Measurements from ENCODE around the gene ABCA7. TPM values are rescaled to one million over a fixed set of nuclear protein-coding genes. Genes with fewer than 3 reads are reported as not detected.

Gene ABCA7
- total and polyA plus RNA-seq, 2 of the 13 experiments (the other 11 are each of a cell fraction or from before 2014, with no cell fraction given): 4.4 to 32.4 TPM

GRCh38 chr19:1064661-1065605, 25.0 kb downstream of the ABCA7 start (continued):
- TF ChIP-seq TFDP2 (CRISPR knock-in tag; IDR thresholded peaks at IDR 0.05) (peak; percentile 70; the same call in 1 of the 2 replicates), TRIM22 (IDR thresholded peaks at IDR 0.05) (no peak), XRCC5 (optimal IDR thresholded peaks at IDR 0.05; ENCODE audit: low read length) (peak; percentile 12), ZNF224 (CRISPR knock-in tag; IDR thresholded peaks at IDR 0.05) (no peak), ZBTB43 (CRISPR knock-in tag; conservative IDR thresholded peaks at IDR 0.05) (peak; percentile 48; the same call in 1 of the 2 replicates), ZMYM4 (CRISPR knock-in tag; IDR thresholded peaks at IDR 0.05) (peak; percentile 29; the same call in 1 of the 2 replicates), JUND (CRISPR knock-in tag; IDR thresholded peaks at IDR 0.05) (no peak), ZNF782 (CRISPR knock-in tag; IDR thresholded peaks at IDR 0.05; ENCODE audit: borderline replicate concordance) (no peak), ZMYM3 (CRISPR knock-in tag; IDR thresholded peaks at IDR 0.05) (no peak), GATAD1 (CRISPR knock-in tag; IDR thresholded peaks at IDR 0.05) (no peak), ZNF513 (CRISPR knock-in tag; conservative IDR thresholded peaks at IDR 0.05) (no peak), CENPT (CRISPR knock-in tag; IDR thresholded peaks at IDR 0.05; ENCODE audit: low read depth) (peak; percentile 87; the same call in 1 of the 2 replicates), THAP7 (CRISPR knock-in tag; IDR thresholded peaks at IDR 0.05) (peak; percentile 6; the same call in 1 of the 2 replicates), RBFOX2 (IDR thresholded peaks at IDR 0.05; ENCODE audit: low read depth, low read length) (0 out of 2 replicates have a peak, but pooled peaks have one; percentile 55), HNF1B (CRISPR knock-in tag; IDR thresholded peaks at IDR 0.05) (peak; percentile 17; the same call in 1 of the 2 replicates)
- TF ChIP-seq, protein P1, sequence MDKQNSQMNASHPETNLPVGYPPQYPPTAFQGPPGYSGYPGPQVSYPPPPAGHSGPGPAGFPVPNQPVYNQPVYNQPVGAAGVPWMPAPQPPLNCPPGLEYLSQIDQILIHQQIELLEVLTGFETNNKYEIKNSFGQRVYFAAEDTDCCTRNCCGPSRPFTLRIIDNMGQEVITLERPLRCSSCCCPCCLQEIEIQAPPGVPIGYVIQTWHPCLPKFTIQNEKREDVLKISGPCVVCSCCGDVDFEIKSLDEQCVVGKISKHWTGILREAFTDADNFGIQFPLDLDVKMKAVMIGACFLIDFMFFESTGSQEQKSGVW (CRISPR knock-in tag; IDR thresholded peaks at IDR 0.05; ENCODE audit: borderline replicate concordance): no peak
- TF ChIP-seq, protein P2, sequence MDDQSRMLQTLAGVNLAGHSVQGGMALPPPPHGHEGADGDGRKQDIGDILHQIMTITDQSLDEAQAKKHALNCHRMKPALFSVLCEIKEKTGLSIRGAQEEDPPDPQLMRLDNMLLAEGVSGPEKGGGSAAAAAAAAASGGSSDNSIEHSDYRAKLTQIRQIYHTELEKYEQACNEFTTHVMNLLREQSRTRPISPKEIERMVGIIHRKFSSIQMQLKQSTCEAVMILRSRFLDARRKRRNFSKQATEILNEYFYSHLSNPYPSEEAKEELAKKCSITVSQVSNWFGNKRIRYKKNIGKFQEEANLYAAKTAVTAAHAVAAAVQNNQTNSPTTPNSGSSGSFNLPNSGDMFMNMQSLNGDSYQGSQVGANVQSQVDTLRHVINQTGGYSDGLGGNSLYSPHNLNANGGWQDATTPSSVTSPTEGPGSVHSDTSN (CRISPR knock-in tag; IDR thresholded peaks at IDR 0.05; ENCODE audit: borderline replicate concordance): no peak

All from HepG2 (cell line).